PFSK-1 (cell line): ENCODE results near the gene IGSF21.

Experiments used
- POLR2AphosphoS5 ChIP-seq: IDR thresholded peaks from 2 replicates; pipeline ENCODE4 v1.6.1; 2012; ENCODE audit warnings: low read depth, mild to moderate bottlenecking, control low read depth, low read length, moderate library complexity
- REST ChIP-seq, 2 experiments: IDR thresholded peaks; 2 replicates each; pipeline versions ENCODE4 v1.6.1 to v1.8.0; 2011 to 2012; ENCODE audit warnings: low read depth in 2 of 2, low read length in 2 of 2, control low read depth in 1 of 2, inconsistent platforms in 1 of 2, mild to moderate bottlenecking in 1 of 2, moderate library complexity in 1 of 2; ENCODE audit not compliant: insufficient read depth in 1 of 2
- TAF1 ChIP-seq: IDR thresholded peaks from 2 replicates; pipeline ENCODE4 v1.6.1; 2012; ENCODE audit warnings: low read length, control low read depth, borderline replicate concordance; ENCODE audit not compliant: insufficient read depth

- no peak for TF ChIP-seq POLR2AphosphoS5
- no peak for TF ChIP-seq TAF1
- no peak for TF ChIP-seq REST (IDR thresholded peaks at IDR 0.05; ENCODE audit: insufficient read depth in 1 of 2, low read depth in 2 of 2, low read length in 2 of 2)
Observed at GRCh38 chr1:18157968-18158367, 50.4 kb downstream of the IGSF21 start.
